ENCODE measurements around the gene CCDC169. TPM values are rescaled to one million over a fixed set of nuclear protein-coding genes. Genes with fewer than 3 reads are reported as not detected.

The CCDC169 gene
- total RNA-seq, 1 experiment from 2014 or later, result not detected

DNA sequence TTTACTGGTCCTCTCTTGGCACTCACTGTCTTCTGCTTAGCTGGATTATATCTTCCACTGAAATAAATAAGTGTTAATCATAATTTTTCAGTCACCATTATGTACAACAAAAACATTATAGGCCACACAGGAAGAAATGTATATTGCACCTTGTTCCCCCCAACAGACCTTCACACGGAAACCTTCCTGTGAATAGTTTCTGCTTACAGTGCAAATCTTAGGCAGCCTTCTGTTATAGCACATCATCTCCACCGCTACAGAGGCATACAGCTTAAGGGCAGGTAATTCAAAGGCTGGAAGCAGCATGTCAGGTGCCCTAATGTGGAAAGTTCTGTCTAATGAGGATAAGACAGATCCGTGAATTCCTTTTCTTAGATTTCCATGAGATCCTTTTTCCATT lies 66.4 kb downstream of the CCDC169 start:
- BruUV-seq (replicated peaks), result no TSS peak
- RAD21 ChIA-PET (ENCODE audit: low non-redundant PET in 1 of 2, low total read pairs in 2 of 2, uncharacterized antibody in 2 of 2, unreplicated experiment in 2 of 2), result no interaction called here

More for the DNA sequence above, 66.4 kb downstream of the CCDC169 start:
- ATAC-seq, result no peak
- Histone ChIP-seq H3K4me1 (ENCODE audit: control insufficient read depth in 1 of 2, insufficient read depth in 2 of 2, low read length in 2 of 2) (no peaks in the 10 kb centered on the region), H3K79me2 (ENCODE audit: insufficient read depth, low read length) (no peaks in the 10 kb centered on the region), H3K9me3 (ENCODE audit: control insufficient read depth in 1 of 2, insufficient read depth in 1 of 2, low read depth in 1 of 2, low read length in 2 of 2) (peaks cover 0 to 7% of the 10 kb centered on the region in 2 experiments; a peak in 1 of 4 replicates), H3K9ac (ENCODE audit: low read length) (no peak overlapping the region), H3K4me2 (ENCODE audit: low read length) (no peak overlapping the region), H3K4me3 (replicated peaks in 1 of 2; ENCODE audit: low read depth in 1 of 2, low read length in 2 of 2) (no peak overlapping the region), H3K36me3 (ENCODE audit: control insufficient read depth in 1 of 2, insufficient read depth in 2 of 2, low read length in 2 of 2) (no peaks in the 10 kb centered on the region), H3K9me2 (ENCODE audit: insufficient read depth) (no peaks in the 10 kb centered on the region), H4K20me1 (ENCODE audit: insufficient read depth) (no peaks in the 10 kb centered on the region), H2AFZ (ENCODE audit: low read depth, low read length, poor library complexity, severe bottlenecking) (no peak overlapping the region), H3K27ac (ENCODE audit: low read depth, low read length) (no peak overlapping the region), H3K27me3 (ENCODE audit: insufficient read depth, low read length) (no peaks in the 10 kb centered on the region)
- intact Hi-C loops (cut with micrococcal nuclease), result no loop called here
- TF ChIP-seq YY1 (IDR thresholded peaks at IDR 0.05; ENCODE audit: extremely low read depth, insufficient replicate concordance, low read depth, low read length), result no peak
- no peak for TF ChIP-seq ZNF274 (IDR thresholded peaks at IDR 0.05; ENCODE audit: low read depth, low read length)
- no peak for TF ChIP-seq EZH2 (IDR thresholded peaks at IDR 0.05)
- no peak for TF ChIP-seq MAX (IDR thresholded peaks at IDR 0.05)
- no peak for TF ChIP-seq EGR1 (IDR thresholded peaks at IDR 0.05; ENCODE audit: low read depth)
- TF ChIP-seq POLR2AphosphoS5 (IDR thresholded peaks at IDR 0.05; ENCODE audit: low read depth, low read length), result no peak
- TF ChIP-seq CBX3 (IDR thresholded peaks at IDR 0.05; ENCODE audit: low read depth), result no peak
- no peak for TF ChIP-seq SIN3A (IDR thresholded peaks at IDR 0.05; ENCODE audit: low read depth)
- TF ChIP-seq, protein P1, sequence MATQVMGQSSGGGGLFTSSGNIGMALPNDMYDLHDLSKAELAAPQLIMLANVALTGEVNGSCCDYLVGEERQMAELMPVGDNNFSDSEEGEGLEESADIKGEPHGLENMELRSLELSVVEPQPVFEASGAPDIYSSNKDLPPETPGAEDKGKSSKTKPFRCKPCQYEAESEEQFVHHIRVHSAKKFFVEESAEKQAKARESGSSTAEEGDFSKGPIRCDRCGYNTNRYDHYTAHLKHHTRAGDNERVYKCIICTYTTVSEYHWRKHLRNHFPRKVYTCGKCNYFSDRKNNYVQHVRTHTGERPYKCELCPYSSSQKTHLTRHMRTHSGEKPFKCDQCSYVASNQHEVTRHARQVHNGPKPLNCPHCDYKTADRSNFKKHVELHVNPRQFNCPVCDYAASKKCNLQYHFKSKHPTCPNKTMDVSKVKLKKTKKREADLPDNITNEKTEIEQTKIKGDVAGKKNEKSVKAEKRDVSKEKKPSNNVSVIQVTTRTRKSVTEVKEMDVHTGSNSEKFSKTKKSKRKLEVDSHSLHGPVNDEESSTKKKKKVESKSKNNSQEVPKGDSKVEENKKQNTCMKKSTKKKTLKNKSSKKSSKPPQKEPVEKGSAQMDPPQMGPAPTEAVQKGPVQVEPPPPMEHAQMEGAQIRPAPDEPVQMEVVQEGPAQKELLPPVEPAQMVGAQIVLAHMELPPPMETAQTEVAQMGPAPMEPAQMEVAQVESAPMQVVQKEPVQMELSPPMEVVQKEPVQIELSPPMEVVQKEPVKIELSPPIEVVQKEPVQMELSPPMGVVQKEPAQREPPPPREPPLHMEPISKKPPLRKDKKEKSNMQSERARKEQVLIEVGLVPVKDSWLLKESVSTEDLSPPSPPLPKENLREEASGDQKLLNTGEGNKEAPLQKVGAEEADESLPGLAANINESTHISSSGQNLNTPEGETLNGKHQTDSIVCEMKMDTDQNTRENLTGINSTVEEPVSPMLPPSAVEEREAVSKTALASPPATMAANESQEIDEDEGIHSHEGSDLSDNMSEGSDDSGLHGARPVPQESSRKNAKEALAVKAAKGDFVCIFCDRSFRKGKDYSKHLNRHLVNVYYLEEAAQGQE (IDR thresholded peaks at IDR 0.05; ENCODE audit: low read depth), result no peak
- no peak for TF ChIP-seq RAD21 (IDR thresholded peaks at IDR 0.05; ENCODE audit: low read depth)
- TF ChIP-seq SP1 (IDR thresholded peaks at IDR 0.05; ENCODE audit: low read depth), result no peak
- no peak for TF ChIP-seq EZH2phosphoT487 (IDR thresholded peaks at IDR 0.05; ENCODE audit: borderline replicate concordance)
- no peak for TF ChIP-seq CEBPB (IDR thresholded peaks at IDR 0.05; ENCODE audit: low read depth)
- DNase-seq (ENCODE audit: low read depth, low spot score), result no peak
- ChIA-PET POLR2A (no interaction called here), CTCF (no interaction called here)
